OCI-LY1 (cell line): ENCODE results near the gene RBP4.

ENCODE experiments used
- EZH2 ChIP-seq: fragments of 200-600 bp; sonication (generic), shearing (Covaris generic); IDR thresholded peaks from 2 replicates; pipeline ENCODE4 v1.8.0; 2017; ENCODE audit warnings: borderline replicate concordance, mixed run types, mild to moderate bottlenecking, antibody characterized with exemption, low read length, moderate library complexity, mixed read lengths
- TF ChIP-seq, protein P1 (sequence below): fragments of 200-600 bp; sonication (generic), shearing (Covaris generic); IDR thresholded peaks from 2 replicates; pipeline ENCODE4 v1.5.1; 2017; ENCODE audit warnings: mild to moderate bottlenecking, antibody characterized with exemption, low read length, moderate library complexity, mixed read lengths

- TF ChIP-seq, protein P1, sequence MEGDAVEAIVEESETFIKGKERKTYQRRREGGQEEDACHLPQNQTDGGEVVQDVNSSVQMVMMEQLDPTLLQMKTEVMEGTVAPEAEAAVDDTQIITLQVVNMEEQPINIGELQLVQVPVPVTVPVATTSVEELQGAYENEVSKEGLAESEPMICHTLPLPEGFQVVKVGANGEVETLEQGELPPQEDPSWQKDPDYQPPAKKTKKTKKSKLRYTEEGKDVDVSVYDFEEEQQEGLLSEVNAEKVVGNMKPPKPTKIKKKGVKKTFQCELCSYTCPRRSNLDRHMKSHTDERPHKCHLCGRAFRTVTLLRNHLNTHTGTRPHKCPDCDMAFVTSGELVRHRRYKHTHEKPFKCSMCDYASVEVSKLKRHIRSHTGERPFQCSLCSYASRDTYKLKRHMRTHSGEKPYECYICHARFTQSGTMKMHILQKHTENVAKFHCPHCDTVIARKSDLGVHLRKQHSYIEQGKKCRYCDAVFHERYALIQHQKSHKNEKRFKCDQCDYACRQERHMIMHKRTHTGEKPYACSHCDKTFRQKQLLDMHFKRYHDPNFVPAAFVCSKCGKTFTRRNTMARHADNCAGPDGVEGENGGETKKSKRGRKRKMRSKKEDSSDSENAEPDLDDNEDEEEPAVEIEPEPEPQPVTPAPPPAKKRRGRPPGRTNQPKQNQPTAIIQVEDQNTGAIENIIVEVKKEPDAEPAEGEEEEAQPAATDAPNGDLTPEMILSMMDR = no peak
- TF ChIP-seq EZH2 = no peak
Measured at GRCh38 chr10:93584445-93584844, 16.6 kb downstream of the RBP4 start.
